HFFc6 (cell line): ENCODE measurements around the gene SREK1IP1. TPM values are rescaled to one million over a fixed set of nuclear protein-coding genes. Genes with fewer than 3 reads are reported as not detected.
"Not testable (repeated sequence)": the region's sequence is repeated elsewhere in the genome, so short reads cannot be mapped to it uniquely, and the experiment has no call there.

Experiments
- DNase-seq: peaks from one replicate; pipeline ENCODE4 v3.0.0-alpha.2; 2018
- H3K27ac Mint-ChIP-seq: 2 replicates; pipeline ENCODE4 v1.8.0; 2020; ENCODE audit warnings: mild to moderate bottlenecking, mixed read lengths
- H3K27me3 Mint-ChIP-seq: 2 replicates; pipeline ENCODE4 v1.8.0; 2021; ENCODE audit warnings: mild to moderate bottlenecking, moderate library complexity, mixed read lengths; ENCODE audit not compliant: insufficient read depth
- H3K36me3 Mint-ChIP-seq: 2 replicates; pipeline ENCODE4 v1.8.0; 2021; ENCODE audit warnings: low read depth, mixed read lengths
- H3K4me1 Mint-ChIP-seq: 2 replicates; pipeline ENCODE4 v1.8.0; 2020; ENCODE audit warnings: low read depth, mixed read lengths
- H3K4me3 Mint-ChIP-seq: 2 replicates; pipeline ENCODE4 v1.8.0; 2020; ENCODE audit warnings: mild to moderate bottlenecking, moderate library complexity, mixed read lengths
- H3K9me3 Mint-ChIP-seq: 2 replicates; pipeline ENCODE4 v1.8.0; 2020; ENCODE audit warnings: mild to moderate bottlenecking, mixed read lengths
- total RNA-seq, 6 experiments: library from RNA; stranded (reverse); fragmentation: NEBNext Ultra II Directional; extraction: Animal tissue kit (Norgen Biotek cat#: 25700); gene quantifications; 2 replicates in 1 of 6; 3 replicates in 5 of 6; pipeline ENCODE4 v1.2.3, GENCODE V29; 2021
- TF ChIP-seq, protein P1 (sequence below): fragments of 200-600 bp; sonication (generic); IDR thresholded peaks from 2 replicates; pipeline ENCODE4 v1.5.0; 2021; ENCODE audit warnings: antibody characterized with exemption, mild to moderate bottlenecking

The SREK1IP1 gene
- total RNA-seq, 6 experiments from 2014 or later, result 20.8 to 24.5 (median 22.6) TPM

GRCh38 chr5:64727150-64727549 lies 41.3 kb downstream of the SREK1IP1 start:
- no peak overlapping the region for H3K4me3 Mint-ChIP-seq
- TF ChIP-seq, protein P1, sequence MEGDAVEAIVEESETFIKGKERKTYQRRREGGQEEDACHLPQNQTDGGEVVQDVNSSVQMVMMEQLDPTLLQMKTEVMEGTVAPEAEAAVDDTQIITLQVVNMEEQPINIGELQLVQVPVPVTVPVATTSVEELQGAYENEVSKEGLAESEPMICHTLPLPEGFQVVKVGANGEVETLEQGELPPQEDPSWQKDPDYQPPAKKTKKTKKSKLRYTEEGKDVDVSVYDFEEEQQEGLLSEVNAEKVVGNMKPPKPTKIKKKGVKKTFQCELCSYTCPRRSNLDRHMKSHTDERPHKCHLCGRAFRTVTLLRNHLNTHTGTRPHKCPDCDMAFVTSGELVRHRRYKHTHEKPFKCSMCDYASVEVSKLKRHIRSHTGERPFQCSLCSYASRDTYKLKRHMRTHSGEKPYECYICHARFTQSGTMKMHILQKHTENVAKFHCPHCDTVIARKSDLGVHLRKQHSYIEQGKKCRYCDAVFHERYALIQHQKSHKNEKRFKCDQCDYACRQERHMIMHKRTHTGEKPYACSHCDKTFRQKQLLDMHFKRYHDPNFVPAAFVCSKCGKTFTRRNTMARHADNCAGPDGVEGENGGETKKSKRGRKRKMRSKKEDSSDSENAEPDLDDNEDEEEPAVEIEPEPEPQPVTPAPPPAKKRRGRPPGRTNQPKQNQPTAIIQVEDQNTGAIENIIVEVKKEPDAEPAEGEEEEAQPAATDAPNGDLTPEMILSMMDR, result no peak
- peaks cover 19% of the 10 kb centered on the region for H3K36me3 Mint-ChIP-seq
- H3K9me3 Mint-ChIP-seq, result no peaks in the 10 kb centered on the region
- DNase-seq, result no peak
- H3K27ac Mint-ChIP-seq, result no peak overlapping the region
- no peaks in the 10 kb centered on the region for H3K27me3 Mint-ChIP-seq
- no peaks in the 10 kb centered on the region for H3K4me1 Mint-ChIP-seq

- H3K9me3 Mint-ChIP-seq, result no peaks in the 10 kb centered on the region
- DNase-seq, result no peak
- peaks cover 12% of the 10 kb centered on the region for H3K36me3 Mint-ChIP-seq
- no peaks in the 10 kb centered on the region for H3K4me1 Mint-ChIP-seq
- TF ChIP-seq, protein P1, result no peak
- H3K4me3 Mint-ChIP-seq, result no peak overlapping the region
- no peaks in the 10 kb centered on the region for H3K27me3 Mint-ChIP-seq
- no peak overlapping the region for H3K27ac Mint-ChIP-seq
Observed at GRCh38 chr5:64722588-64722987, 45.9 kb downstream of the SREK1IP1 start.

GRCh38 chr5:64714495-64714894 lies 54.0 kb downstream of the SREK1IP1 start:
- H3K27ac Mint-ChIP-seq, H3K4me3 Mint-ChIP-seq, H3K4me1 Mint-ChIP-seq, DNase-seq, H3K9me3 Mint-ChIP-seq, H3K27me3 Mint-ChIP-seq, H3K36me3 Mint-ChIP-seq: not testable (repeated sequence)

GRCh38 chr5:64707191-64707590 lies 61.3 kb downstream of the SREK1IP1 start:
- Mint-ChIP-seq H3K4me1 (no peaks in the 10 kb centered on the region), H3K9me3 (no peaks in the 10 kb centered on the region), H3K27me3 (peaks cover 5% of the 10 kb centered on the region; the same call in 1 of the 2 replicates), H3K36me3 (no peaks in the 10 kb centered on the region), H3K27ac (no peak overlapping the region), H3K4me3 (no peak overlapping the region)
- no peak for DNase-seq
- TF ChIP-seq, protein P1, result no peak

DNA sequence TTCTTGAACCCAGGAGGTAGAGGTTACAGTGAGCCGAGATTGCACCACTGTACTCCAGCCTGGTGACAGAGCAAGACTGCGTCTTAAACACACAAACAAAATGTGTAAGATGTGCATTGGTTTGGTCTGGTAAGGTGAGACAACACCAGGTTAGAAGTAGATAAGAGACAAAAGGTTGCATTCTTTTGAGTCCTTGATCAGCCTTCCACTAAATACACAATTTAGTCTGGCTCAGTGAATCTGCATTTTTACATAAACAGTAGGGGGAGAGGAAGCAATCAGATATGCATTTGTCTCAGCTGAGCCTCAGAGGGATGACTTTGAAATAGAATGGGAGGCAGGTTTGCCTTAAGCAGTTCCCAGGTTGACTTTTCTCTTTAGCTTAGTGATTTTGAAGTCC lies 62.4 kb downstream of the SREK1IP1 start:
- DNase-seq, H3K4me1 Mint-ChIP-seq, H3K4me3 Mint-ChIP-seq, H3K36me3 Mint-ChIP-seq, H3K27me3 Mint-ChIP-seq, H3K9me3 Mint-ChIP-seq, H3K27ac Mint-ChIP-seq: not testable (repeated sequence)

GRCh38 chr5:64700765-64701164 lies 67.7 kb downstream of the SREK1IP1 start:
- Mint-ChIP-seq H3K4me3 (no peak overlapping the region), H3K27ac (no peak overlapping the region), H3K27me3 (peaks cover 8% of the 10 kb centered on the region), H3K4me1 (no peaks in the 10 kb centered on the region), H3K36me3 (peaks cover 5% of the 10 kb centered on the region), H3K9me3 (peaks cover 12% of the 10 kb centered on the region)
- no peak for DNase-seq
- TF ChIP-seq, protein P1, result no peak

DNA sequence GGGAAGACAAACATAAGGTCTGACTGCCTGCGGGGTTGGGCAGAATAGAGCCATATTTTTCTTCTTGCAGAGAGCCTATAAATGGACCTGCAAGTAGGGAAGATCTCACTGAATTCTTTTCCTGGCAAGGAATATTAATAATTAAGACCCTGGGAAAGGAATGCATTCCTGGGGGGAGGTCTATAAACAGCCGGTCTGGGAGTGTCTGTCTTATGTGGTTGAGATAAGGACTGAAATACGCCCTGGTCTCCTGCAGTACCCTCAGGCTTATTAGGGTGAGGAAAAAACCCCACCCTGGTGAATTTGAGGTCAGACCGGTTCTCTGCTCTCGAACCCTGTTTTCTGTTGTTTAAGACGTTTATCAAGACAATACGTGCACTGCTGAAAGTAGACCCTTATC lies 72.1 kb downstream of the SREK1IP1 start:
- not testable (repeated sequence) for H3K27ac Mint-ChIP-seq, H3K4me1 Mint-ChIP-seq, DNase-seq, H3K4me3 Mint-ChIP-seq, H3K27me3 Mint-ChIP-seq, H3K36me3 Mint-ChIP-seq
- peaks cover 12% of the 10 kb centered on the region for H3K9me3 Mint-ChIP-seq
